Body of pancreas (tissue), 4 donors: ENCODE results near the gene GPLD1. TPM values are rescaled to one million over a fixed set of nuclear protein-coding genes. Genes with fewer than 3 reads are reported as not detected.

Experiments
- ATAC-seq: fragments of 150-250 bp; one replicate; pipeline ENCODE4 v1.9.1; 2016
- DNase-seq, 4 donors: peaks; one replicate each; pipeline ENCODE4 v3.0.0-alpha.2; 2019
- H3K27ac ChIP-seq, 4 donors: fragments of 200-600 bp; sonication (generic); 1 replicate in 3 of 4; 2 replicates in 1 of 4; pipeline versions ENCODE4 v1.5.1 to v1.6.1; 2016 to 2019; ENCODE audit warnings: mild to moderate bottlenecking in 1 of 4, mixed read lengths in 1 of 4, moderate library complexity in 1 of 4
- H3K27me3 ChIP-seq, 2 donors: fragments of 200-600 bp; sonication (generic); one replicate each; pipeline ENCODE4 v1.6.0; 2016; ENCODE audit warnings: mild to moderate bottlenecking in 1 of 2
- H3K36me3 ChIP-seq, 2 donors: fragments of 200-600 bp; sonication (generic); replicated peaks in 1 of 2; 2 replicates each; pipeline ENCODE4 v1.5.1; 2016; ENCODE audit warnings: low read depth in 2 of 2; ENCODE audit not compliant: insufficient read depth in 1 of 2
- H3K4me1 ChIP-seq: fragments of 200-600 bp; sonication (generic); one replicate; pipeline ENCODE4 v1.6.0; 2016
- H3K4me3 ChIP-seq, 2 donors: fragments of 200-600 bp; sonication (generic); 1 replicate in 1 of 2; 2 replicates in 1 of 2; pipeline ENCODE4 v1.5.1; 2016 to 2019
- H3K9me3 ChIP-seq, 3 donors: fragments of 200-600 bp; sonication (generic); 1 replicate in 2 of 3; 2 replicates in 1 of 3; pipeline ENCODE4 v1.5.1; 2016
- CTCF ChIP-seq, 7 experiments: fragments of 450-650 bp in 4 of 7; fragments of 200-600 bp in 3 of 7; sonication (generic) in 3 of 7; IDR thresholded peaks; one replicate each; pipeline ENCODE4 v1.5.1; 2016 to 2019; ENCODE audit warnings: antibody characterized with exemption in 7 of 7
- POLR2A ChIP-seq, 3 donors: fragments of 450-650 bp; IDR thresholded peaks; one replicate each; pipeline ENCODE4 v1.6.1; 2016; ENCODE audit warnings: antibody characterized with exemption in 3 of 3, mild to moderate bottlenecking in 2 of 3
- WGBS, 2 donors: methylation state at CpG; one replicate each; pipeline ENCODE4 v1.1.5; 2017; 5-methylcytosine and 5-hydroxymethylcytosine counted together
- intact Hi-C: fragments of 100-400 bp; cut with DNase I; formaldehyde crosslinking; loops from one replicate; pipeline ENCODE4 v1.15.1; 2023
- total RNA-seq, 2 donors: library from RNA; depleted of rRNA; stranded (reverse); fragments of >200 nt; gene quantifications; one replicate each; pipeline ENCODE4 v1.1.0, GENCODE V29; 2016

The GPLD1 gene
- total RNA-seq, result 1 to 10 TPM in 1 of 2 donors, under 1 TPM in 1; 0.66 to 2.6 TPM

GRCh38 chr6:24489470-24489869, at the start of gene GPLD1:
GPLD1 (minus strand) TSS chr6:24489578; CDS start chr6:24489511, 67 bp downstream.
- Histone ChIP-seq H3K9me3 (no peaks in the 10 kb centered on the region), H3K36me3 (no peaks in the 10 kb centered on the region), H3K27me3 (no peaks in the 10 kb centered on the region), H3K4me1 (peaks cover 13% of the 10 kb centered on the region), H3K4me3 (no peak within 1 kb of the TSS), H3K27ac (peak within 1 kb of the TSS in 1 of 4 donors; percentile 8)
- intact Hi-C loops, result no loop called here
- 87 to 90% methylated on average over 6 of the region's 6 CpGs for WGBS, 2 donors
- TF ChIP-seq POLR2A (IDR thresholded peaks at IDR 0.05) (no peak), CTCF (IDR thresholded peaks at IDR 0.05) (no peak)
- ATAC-seq (no peak), DNase-seq (no peak)

- H3K4me1 ChIP-seq, result no peaks in the 10 kb centered on the region
- 94 to 96% methylated on average over 8 of the region's 8 CpGs for WGBS, 2 donors
- H3K9me3 ChIP-seq, result no peaks in the 10 kb centered on the region
- no peak overlapping the region for H3K4me3 ChIP-seq
- peaks cover 0 to 4% of the 10 kb centered on the region in 2 donors for H3K36me3 ChIP-seq
- H3K27me3 ChIP-seq, result no peaks in the 10 kb centered on the region
- TF ChIP-seq CTCF (IDR thresholded peaks at IDR 0.05) (no peak), POLR2A (IDR thresholded peaks at IDR 0.05) (no peak)
- DNase-seq (no peak), ATAC-seq (no peak)
- intact Hi-C loops, result no loop called here
- no peak overlapping the region for H3K27ac ChIP-seq
Measured at GRCh38 chr6:24537771-24538385, 48.5 kb upstream of the GPLD1 start.

GRCh38 chr6:24537082-24537699, 47.8 kb upstream of the GPLD1 start:
- 84 to 86% methylated on average over 8 of the region's 8 CpGs for WGBS, 2 donors
- H3K4me3 ChIP-seq, result no peak overlapping the region
- ATAC-seq (no peak), DNase-seq (no peak)
- no peaks in the 10 kb centered on the region for H3K4me1 ChIP-seq
- H3K27ac ChIP-seq, result no peak overlapping the region
- TF ChIP-seq CTCF (IDR thresholded peaks at IDR 0.05) (no peak), POLR2A (IDR thresholded peaks at IDR 0.05) (no peak)
- no peaks in the 10 kb centered on the region for H3K9me3 ChIP-seq
- H3K27me3 ChIP-seq, result no peaks in the 10 kb centered on the region
- peaks cover 0 to 4% of the 10 kb centered on the region in 2 donors for H3K36me3 ChIP-seq
- intact Hi-C loops, result no loop called here

GRCh38 chr6:24536466-24536865, 47.1 kb upstream of the GPLD1 start:
- Histone ChIP-seq H3K36me3 (peaks cover 0 to 4% of the 10 kb centered on the region in 2 donors), H3K9me3 (no peaks in the 10 kb centered on the region), H3K27me3 (no peaks in the 10 kb centered on the region), H3K27ac (no peak overlapping the region), H3K4me1 (no peaks in the 10 kb centered on the region), H3K4me3 (no peak overlapping the region)
- intact Hi-C loops, result no loop called here
- DNase-seq, result no peak
- TF ChIP-seq POLR2A (IDR thresholded peaks at IDR 0.05), result no peak
- no peak for TF ChIP-seq CTCF (IDR thresholded peaks at IDR 0.05)
- 43 to 56% methylated on average over 4 of the region's 4 CpGs for WGBS, 2 donors
- ATAC-seq, result no peak

- intact Hi-C loops, result no loop called here
- peaks cover 0 to 4% of the 10 kb centered on the region in 2 donors for H3K36me3 ChIP-seq
- no peak for ATAC-seq
Measured at GRCh38 chr6:24535210-24535609, 45.8 kb upstream of the GPLD1 start.

More at GRCh38 chr6:24535210-24535609, 45.8 kb upstream of the GPLD1 start:
- no peak for DNase-seq
- no peaks in the 10 kb centered on the region for H3K27me3 ChIP-seq
- WGBS, 2 donors, result 80 to 96% methylated on average over 3 of the region's 3 CpGs
- TF ChIP-seq CTCF (IDR thresholded peaks at IDR 0.05), result no peak
- no peak for TF ChIP-seq POLR2A (IDR thresholded peaks at IDR 0.05)
- no peak overlapping the region for H3K4me3 ChIP-seq
- H3K27ac ChIP-seq, result no peak overlapping the region
- H3K4me1 ChIP-seq, result no peaks in the 10 kb centered on the region
- no peaks in the 10 kb centered on the region for H3K9me3 ChIP-seq
